HepG2 (cell line): ENCODE results near the gene PTCD1. TPM values are rescaled to one million over a fixed set of nuclear protein-coding genes. Genes with fewer than 3 reads are reported as not detected.

Experiments used
- ATAC-seq: fragments of 200-7000 bp; cut with Tn5 transposase; 3 replicates; pipeline ENCODE4 v1.9.1; 2020; ENCODE audit warnings: mild to moderate bottlenecking, moderate library complexity
- BruUV-seq: library from RNA; stranded (reverse); fragments of 400-500 nt; replicated peaks from 2 replicates; lab custom pipeline; 2021; lab: Mats Ljungman, UMichigan
- CTCF ChIA-PET: fragments of 300-600 bp; formaldehyde crosslinking; extraction: SDS; loops from one replicate; lab custom pipeline; 2021; ENCODE audit warnings: low total read pairs, inconsistent platforms, low intra/inter-chr PET ratio; lab: Yijun Ruan, JAX
- POLR2A ChIA-PET: fragments of 350-600 bp; sonication (Branson Sonifier 250); formaldehyde crosslinking; loops from one replicate; lab custom pipeline; 2020; ENCODE audit warnings: antibody characterized with exemption, inconsistent platforms; lab: Yijun Ruan, JAX
- DNase-seq: peaks from one replicate; pipeline ENCODE4 v3.0.0-alpha.2; 2015; ENCODE audit warnings: low spot score
- FAIRE-seq: peaks from 3 replicates; lab custom pipeline; 2011; peaks lifted over from hg19 to GRCh38; lab: Jason Lieb, UNC
- H2AFZ ChIP-seq: one replicate; pipeline ENCODE4 v1.6.1; 2011; ENCODE audit warnings: low read length, inconsistent platforms
- H3K27ac ChIP-seq: fragments of 300-600 bp; 3 replicates; pipeline ENCODE4 v1.8.0; 2011; ENCODE audit warnings: mixed run types, mild to moderate bottlenecking, mixed read lengths, low read length, inconsistent platforms; ENCODE audit not compliant: insufficient read depth; ENCODE audit errors: extremely low read length
- H3K27me3 ChIP-seq, 2 experiments: fragments of 200-600 bp in 1 of 2; 2 replicates in 1 of 2; 3 replicates in 1 of 2; pipeline versions ENCODE4 v1.6.0 to v1.8.0; 2011; ENCODE audit warnings: low read length in 2 of 2, mild to moderate bottlenecking in 2 of 2, moderate library complexity in 2 of 2, inconsistent platforms in 1 of 2; ENCODE audit not compliant: insufficient read depth in 2 of 2, control insufficient read depth in 1 of 2
- H3K36me3 ChIP-seq, 2 experiments: fragments of 200-600 bp in 1 of 2; replicated peaks in 1 of 2; 2 replicates in 1 of 2; 3 replicates in 1 of 2; pipeline versions ENCODE4 v1.5.1 to v1.8.0; 2011; ENCODE audit warnings: low read length in 2 of 2, inconsistent platforms in 1 of 2; ENCODE audit not compliant: insufficient read depth in 2 of 2, control insufficient read depth in 1 of 2
- H3K4me1 ChIP-seq: 2 replicates; pipeline ENCODE4 v1.5.1; 2012; ENCODE audit warnings: low read length, inconsistent platforms; ENCODE audit not compliant: insufficient read depth
- H3K4me2 ChIP-seq: 2 replicates; pipeline ENCODE4 v1.6.0; 2011; ENCODE audit warnings: low read depth, low read length, inconsistent platforms
- H3K4me3 ChIP-seq, 3 experiments: fragments of 200-600 bp in 1 of 3; sonication (generic), shearing (Covaris generic) in 1 of 3; replicated peaks in 1 of 3; 2 replicates each; pipeline ENCODE4 v1.5.1; 2011 to 2016; ENCODE audit warnings: low read length in 3 of 3, inconsistent platforms in 2 of 3, low read depth in 2 of 3, mild to moderate bottlenecking in 2 of 3, control low read depth in 1 of 3, mixed read lengths in 1 of 3; ENCODE audit not compliant: insufficient read depth in 1 of 3
- H3K79me2 ChIP-seq: one replicate; pipeline ENCODE4 v1.6.1; 2011; ENCODE audit warnings: low read length, inconsistent platforms; ENCODE audit not compliant: insufficient read depth
- H3K9ac ChIP-seq: 2 replicates; pipeline ENCODE4 v1.6.0; 2011; ENCODE audit warnings: mild to moderate bottlenecking, low read depth, low read length, inconsistent platforms; ENCODE audit not compliant: insufficient read depth
- H3K9me3 ChIP-seq: 2 replicates; pipeline ENCODE4 v1.5.1; 2012; ENCODE audit warnings: mild to moderate bottlenecking, low read length
- H4K20me1 ChIP-seq: 2 replicates; pipeline ENCODE4 v1.6.0; 2011; ENCODE audit warnings: inconsistent platforms, mild to moderate bottlenecking, low read length, moderate library complexity; ENCODE audit not compliant: insufficient read depth
- ADNP ChIP-seq: sonication (generic); formaldehyde crosslinking; IDR thresholded peaks from 2 replicates; pipeline ENCODE4 v1.4.0; 2020; ENCODE audit warnings: missing genetic modification reagents
- BCL6 ChIP-seq: IDR thresholded peaks from 2 replicates; pipeline ENCODE4 v1.6.1; 2016; ENCODE audit warnings: missing genetic modification reagents, missing compliant biosample characterization
- CCDC6 ChIP-seq: sonication (generic); formaldehyde crosslinking; IDR thresholded peaks from 2 replicates; pipeline ENCODE4 v1.8.1; 2022; ENCODE audit warnings: mild to moderate bottlenecking, missing genetic modification reagents, moderate library complexity
- CTCF ChIP-seq: sonication (generic); formaldehyde crosslinking; IDR thresholded peaks from 2 replicates; pipeline ENCODE4 v1.5.0; 2020; ENCODE audit warnings: mild to moderate bottlenecking, missing genetic modification reagents, moderate library complexity
- HNRNPL ChIP-seq: fragments of 200-400 bp; formaldehyde crosslinking; IDR thresholded peaks from 2 replicates; pipeline ENCODE4 v1.6.1; 2017; ENCODE audit warnings: mild to moderate bottlenecking, low read depth, low read length
- RBFOX2 ChIP-seq: fragments of 200-400 bp; formaldehyde crosslinking; IDR thresholded peaks from 2 replicates; pipeline ENCODE4 v1.6.1; 2017; ENCODE audit warnings: low read depth, mild to moderate bottlenecking, low read length
- SRF ChIP-seq: IDR thresholded peaks from 2 replicates; pipeline ENCODE4 v1.6.1; 2011; ENCODE audit warnings: mild to moderate bottlenecking, low read depth, low read length, moderate library complexity
- STAG1 ChIP-seq: sonication (generic); formaldehyde crosslinking; IDR thresholded peaks from 2 replicates; pipeline ENCODE4 v1.4.0; 2020; ENCODE audit warnings: missing genetic modification reagents
- ZNF230 ChIP-seq: sonication (generic); formaldehyde crosslinking; IDR thresholded peaks from 2 replicates; pipeline ENCODE4 v1.4.0; 2020; ENCODE audit warnings: mild to moderate bottlenecking, missing genetic modification reagents
- ZNF281 ChIP-seq: sonication (generic); formaldehyde crosslinking; IDR thresholded peaks from 2 replicates; pipeline ENCODE4 v1.4.0; 2020; ENCODE audit warnings: missing genetic modification reagents, borderline replicate concordance
- ZNF570 ChIP-seq: sonication (generic); formaldehyde crosslinking; IDR thresholded peaks from 2 replicates; pipeline ENCODE4 v1.4.0; 2020; ENCODE audit warnings: mild to moderate bottlenecking, missing genetic modification reagents, borderline replicate concordance
- WGBS: methylation state at CpG from one replicate; pipeline ENCODE4 v1.1.6; 2017; ENCODE audit warnings: low lambda C conversion rate; 5-methylcytosine and 5-hydroxymethylcytosine counted together
- in situ Hi-C: cut with HindIII; loops from 2 replicates; pipeline ENCODE4 v1.10.0; 2017; ENCODE audit warnings: low pct_unique_long_range_greater_than_20kb; ENCODE audit not compliant: extremely low pct_ligation_motif_present
- intact Hi-C: fragments of 100-400 bp; cut with micrococcal nuclease; formaldehyde crosslinking; loops from one replicate; pipeline ENCODE4 v1.10.0; 2022; ENCODE audit not compliant: unreplicated experiment
- polyA plus RNA-seq, 8 experiments: library from polyadenylated mRNA; depleted of rRNA in 3 of 8; stranded (reverse) in 7 of 8; unstranded in 1 of 8; fragments of >200 nt; fragmentation: Illumina TruSeq in 4 of 8; extraction: Trizol in 4 of 8; gene quantifications; 2 replicates each; pipeline versions ENCODE4 v1.2.1 to v1.2.3, GENCODE V29; 2011 to 2016; ENCODE audit warnings: low read depth in 4 of 8, missing spikeins in 1 of 8, mixed read lengths in 1 of 8; ENCODE audit not compliant: insufficient read depth in 1 of 8
- total RNA-seq, 5 experiments: library from RNA; depleted of rRNA; stranded (reverse); fragments of >200 nt; fragmentation: Illumina TruSeq; extraction: Trizol; gene quantifications; 2 replicates each; pipeline ENCODE4 v1.2.3, GENCODE V29; 2016; ENCODE audit warnings: low read depth in 1 of 5

Gene PTCD1
- total and polyA plus RNA-seq, 2 of the 13 experiments (the other 11 are each of a cell fraction or from before 2014, with no cell fraction given) = 3.0 to 8.4 TPM

GRCh38 chr7:99396418-99397296, 41.9 kb downstream of the PTCD1 start:
- Histone ChIP-seq H3K79me2 (no peaks in the 10 kb centered on the region), H3K27me3 (no peaks in the 10 kb centered on the region), H3K36me3 (peaks cover 33 to 83% of the 10 kb centered on the region in 2 experiments; a peak in 4 of 5 replicates), H4K20me1 (no peaks in the 10 kb centered on the region), H3K9me3 (no peaks in the 10 kb centered on the region), H3K4me2 (no peak overlapping the region), H3K27ac (no peak overlapping the region), H3K4me3 (no peak overlapping the region), H3K4me1 (no peaks in the 10 kb centered on the region)
- ATAC-seq = no peak
- no peak for DNase-seq
- in situ Hi-C loops = no loop called here
- ChIA-PET POLR2A (interaction anchor here (1.9 kb wide), 1 partner anchor 12 kb away, joined by 7 read pairs; the partner anchor contains the start of genes BUD31 and PDAP1), CTCF (interaction anchor here (0.6 kb wide), 1 partner anchor 17 kb away, joined by 4 read pairs; no protein-coding TSS in a partner anchor)
- BruUV-seq = no TSS peak
- no peak for FAIRE-seq
- 98% methylated on average over 20 of the region's 21 CpGs for WGBS
- TF ChIP-seq ZNF570 (CRISPR knock-in tag) (no peak), RBFOX2 (peak; percentile 47)
- TF ChIP-seq, all 625 proteins: peak for 1
- intact Hi-C loops = no loop called here
- Histone ChIP-seq H3K9ac (no peak overlapping the region), H2AFZ (no peak overlapping the region)

- Histone ChIP-seq H3K4me1 (no peaks in the 10 kb centered on the region), H4K20me1 (no peaks in the 10 kb centered on the region), H3K9me3 (no peaks in the 10 kb centered on the region), H3K79me2 (no peaks in the 10 kb centered on the region), H3K4me2 (no peak overlapping the region), H3K9ac (no peak overlapping the region), H2AFZ (no peak overlapping the region), H3K4me3 (no peak overlapping the region), H3K36me3 (peaks cover 35 to 83% of the 10 kb centered on the region in 2 experiments), H3K27me3 (no peaks in the 10 kb centered on the region), H3K27ac (no peak overlapping the region)
- DNase-seq = no peak
- ChIA-PET POLR2A (interaction anchor here (1.9 kb wide), 1 partner anchor 13 kb away, joined by 7 read pairs; the partner anchor contains the start of genes BUD31 and PDAP1), CTCF (no interaction called here)
- intact Hi-C loops (no loop called here), in situ Hi-C loops (no loop called here)
- no peak for FAIRE-seq
- WGBS = 96% methylated on average over 12 of the region's 14 CpGs
- ATAC-seq = peak; percentile 47
- TSS peak; percentile 74 for BruUV-seq
- TF ChIP-seq SRF (no peak), BCL6 (CRISPR knock-in tag) (no peak), ZNF230 (no peak), HNRNPL (0 out of 2 replicates have a peak, but pooled peaks have one; percentile 36), ZNF281 (CRISPR knock-in tag) (no peak), CCDC6 (CRISPR knock-in tag) (no peak), CTCF (CRISPR knock-in tag) (peak; percentile 25), ADNP (no peak), STAG1 (CRISPR knock-in tag) (0 out of 2 replicates have a peak, but pooled peaks have one; percentile 13)
These were observed 42.8 kb downstream of the PTCD1 start for GRCh38 chr7:99395616-99396327.
